H9 (cell line): ENCODE results near the gene KLF18. TPM values are rescaled to one million over a fixed set of nuclear protein-coding genes. Genes with fewer than 3 reads are reported as not detected.

ENCODE experiments used
- DNase-seq: peaks from one replicate; pipeline ENCODE4 v3.0.0-alpha.2; 2017
- H2AFZ ChIP-seq: one replicate; pipeline ENCODE4 v1.6.1; 2013; ENCODE audit warnings: mild to moderate bottlenecking, low read length, control low read depth, moderate library complexity
- H2AK5ac ChIP-seq: 2 replicates; pipeline ENCODE4 v1.6.1; 2013; ENCODE audit warnings: low read length, control low read depth, mixed read lengths; ENCODE audit not compliant: insufficient read length
- H2BK120ac ChIP-seq: one replicate; pipeline ENCODE4 v1.6.1; 2013; ENCODE audit warnings: low read depth, mild to moderate bottlenecking, low read length, control low read depth, inconsistent platforms; ENCODE audit not compliant: poor library complexity, severe bottlenecking
- H2BK12ac ChIP-seq: 2 replicates; pipeline ENCODE4 v1.6.1; 2013; ENCODE audit warnings: low read length, control low read depth, mixed read lengths, low read depth; ENCODE audit not compliant: insufficient read length
- H2BK15ac ChIP-seq: 2 replicates; pipeline ENCODE4 v1.6.1; 2013; ENCODE audit warnings: low read depth, low read length, control low read depth
- H2BK20ac ChIP-seq: one replicate; pipeline ENCODE4 v1.6.1; 2013; ENCODE audit warnings: low read depth, mild to moderate bottlenecking, low read length, control low read depth, inconsistent platforms; ENCODE audit not compliant: poor library complexity, severe bottlenecking
- H2BK5ac ChIP-seq: 2 replicates; pipeline ENCODE4 v1.6.1; 2013; ENCODE audit warnings: low read length, control low read depth, mixed read lengths; ENCODE audit not compliant: insufficient read length
- H3K14ac ChIP-seq: 2 replicates; pipeline ENCODE4 v1.6.1; 2013; ENCODE audit warnings: low read length, control low read depth; ENCODE audit not compliant: insufficient read depth
- H3K18ac ChIP-seq: 2 replicates; pipeline ENCODE4 v1.6.1; 2013; ENCODE audit warnings: low read depth, mild to moderate bottlenecking, mixed read lengths, low read length, control low read depth; ENCODE audit not compliant: insufficient read length
- H3K23ac ChIP-seq: 2 replicates; pipeline ENCODE4 v1.6.1; 2013; ENCODE audit warnings: low read length, control low read depth, mixed read lengths, low read depth; ENCODE audit not compliant: insufficient read length
- H3K23me2 ChIP-seq: 2 replicates; pipeline ENCODE4 v1.6.1; 2013; ENCODE audit warnings: low read depth, mild to moderate bottlenecking, mixed read lengths, low read length, control low read depth; ENCODE audit not compliant: insufficient read length, poor library complexity, severe bottlenecking
- H3K27ac ChIP-seq: 2 replicates; pipeline ENCODE4 v1.5.1; 2013; ENCODE audit warnings: low read length, control low read depth, mixed read lengths, low read depth; ENCODE audit not compliant: insufficient read length
- H3K27me3 ChIP-seq: 2 replicates; pipeline ENCODE4 v1.6.1; 2013; ENCODE audit warnings: low read length, control low read depth, inconsistent platforms; ENCODE audit not compliant: insufficient read depth
- H3K4ac ChIP-seq: 2 replicates; pipeline ENCODE4 v1.6.1; 2013; ENCODE audit warnings: low read depth, mild to moderate bottlenecking, control low read depth, inconsistent platforms, low read length, moderate library complexity
- H3K4me1 ChIP-seq: 2 replicates; pipeline ENCODE4 v1.6.1; 2013; ENCODE audit warnings: low read length, control low read depth, inconsistent platforms; ENCODE audit not compliant: insufficient read depth
- H3K4me2 ChIP-seq: 2 replicates; pipeline ENCODE4 v1.6.1; 2013; ENCODE audit warnings: low read length, control low read depth, mixed read lengths; ENCODE audit not compliant: insufficient read length, insufficient read depth
- H3K56ac ChIP-seq: 2 replicates; pipeline ENCODE4 v1.6.1; 2013; ENCODE audit warnings: low read depth, mild to moderate bottlenecking, mixed read lengths, low read length, control low read depth; ENCODE audit not compliant: insufficient read length
- H3K79me1 ChIP-seq: 2 replicates; pipeline ENCODE4 v1.6.1; 2013; ENCODE audit warnings: low read depth, mild to moderate bottlenecking, moderate library complexity, low read length, control low read depth, inconsistent platforms; ENCODE audit not compliant: insufficient read depth, poor library complexity, severe bottlenecking
- H3K79me2 ChIP-seq: 2 replicates; pipeline ENCODE4 v1.6.1; 2013; ENCODE audit warnings: low read length, control low read depth, inconsistent platforms; ENCODE audit not compliant: insufficient read depth
- H3K9ac ChIP-seq: 2 replicates; pipeline ENCODE4 v1.6.1; 2013; ENCODE audit warnings: low read length, control low read depth, mixed read lengths; ENCODE audit not compliant: insufficient read length; ENCODE audit errors: extremely low read depth
- H3K9me3 ChIP-seq: one replicate; pipeline ENCODE4 v1.6.1; 2013; ENCODE audit warnings: low read depth, low read length, inconsistent platforms; ENCODE audit not compliant: control insufficient read depth
- H3T11ph ChIP-seq: one replicate; pipeline ENCODE4 v1.6.1; 2013; ENCODE audit warnings: mild to moderate bottlenecking, low read length, control low read depth, inconsistent platforms
- H4K20me1 ChIP-seq: one replicate; pipeline ENCODE4 v1.6.1; 2013; ENCODE audit not compliant: control insufficient read depth, insufficient read length, insufficient read depth
- H4K5ac ChIP-seq: 2 replicates; pipeline ENCODE4 v1.6.1; 2013; ENCODE audit warnings: low read depth, mild to moderate bottlenecking, mixed read lengths, low read length, control low read depth; ENCODE audit not compliant: insufficient read length
- H4K8ac ChIP-seq: replicated peaks from 2 replicates; pipeline ENCODE4 v1.6.1; 2013; ENCODE audit warnings: low read length, control low read depth, mixed read lengths, low read depth; ENCODE audit not compliant: insufficient read length
- H4K91ac ChIP-seq: 2 replicates; pipeline ENCODE4 v1.6.1; 2013; ENCODE audit warnings: low read depth, mild to moderate bottlenecking, moderate library complexity, mixed read lengths, low read length, control low read depth; ENCODE audit not compliant: insufficient read length
- H3K27ac Mint-ChIP-seq, 3 experiments: 2 replicates in 2 of 3; 3 replicates in 1 of 3; pipeline ENCODE4 v1.8.0; 2020 to 2021; ENCODE audit warnings: mixed read lengths in 3 of 3, mild to moderate bottlenecking in 1 of 3, moderate library complexity in 1 of 3
- H3K27me3 Mint-ChIP-seq: 2 replicates; pipeline ENCODE4 v1.8.0; 2021; ENCODE audit warnings: low read depth, mild to moderate bottlenecking, moderate library complexity, mixed read lengths
- H3K36me3 Mint-ChIP-seq, 3 experiments: 2 replicates in 2 of 3; 3 replicates in 1 of 3; pipeline ENCODE4 v1.8.0; 2020 to 2021; ENCODE audit warnings: low read depth in 3 of 3, mixed read lengths in 3 of 3; ENCODE audit not compliant: insufficient read depth in 1 of 3
- H3K4me1 Mint-ChIP-seq, 2 experiments: 2 replicates each; pipeline ENCODE4 v1.8.0; 2020; ENCODE audit warnings: mixed read lengths in 2 of 2
- H3K4me3 Mint-ChIP-seq, 2 experiments: 2 replicates in 1 of 2; 3 replicates in 1 of 2; pipeline ENCODE4 v1.8.0; 2020 to 2021; ENCODE audit warnings: mild to moderate bottlenecking in 2 of 2, mixed read lengths in 2 of 2, moderate library complexity in 1 of 2
- H3K9me3 Mint-ChIP-seq, 2 experiments: 2 replicates in 1 of 2; 3 replicates in 1 of 2; pipeline ENCODE4 v1.8.0; 2020; ENCODE audit warnings: mild to moderate bottlenecking in 2 of 2, mixed read lengths in 2 of 2, moderate library complexity in 1 of 2
- CTCF ChIP-seq: fragments of 200-600 bp; sonication (generic); conservative IDR thresholded peaks from 3 replicates; pipeline ENCODE4 v1.8.0; 2021; ENCODE audit warnings: antibody characterized with exemption, mild to moderate bottlenecking
- WGBS: extraction: QIAGEN DNeasy Blood & Tissue Kit; methylation state at CpG from one replicate; pipeline ENCODE4 v1.1.7; 2013; ENCODE audit warnings: missing lambda C conversion rate, low lambda C conversion rate, mixed read lengths; ENCODE audit not compliant: insufficient read length; ENCODE audit errors: extremely low coverage; 5-methylcytosine and 5-hydroxymethylcytosine counted together
- long read RNA-seq: library from polyadenylated mRNA; unstranded; transcript quantifications from one replicate; pipeline ENCODE4 v2.0.0, GENCODE V29; 2020
- total RNA-seq: library from RNA; stranded (reverse); gene quantifications from 2 replicates; pipeline ENCODE4 v1.2.1, GENCODE V29; 2021

The KLF18 gene
- total RNA-seq, result 0.07 and 0.18 TPM in 2 replicates
- long read RNA-seq, result 0 reads

DNA sequence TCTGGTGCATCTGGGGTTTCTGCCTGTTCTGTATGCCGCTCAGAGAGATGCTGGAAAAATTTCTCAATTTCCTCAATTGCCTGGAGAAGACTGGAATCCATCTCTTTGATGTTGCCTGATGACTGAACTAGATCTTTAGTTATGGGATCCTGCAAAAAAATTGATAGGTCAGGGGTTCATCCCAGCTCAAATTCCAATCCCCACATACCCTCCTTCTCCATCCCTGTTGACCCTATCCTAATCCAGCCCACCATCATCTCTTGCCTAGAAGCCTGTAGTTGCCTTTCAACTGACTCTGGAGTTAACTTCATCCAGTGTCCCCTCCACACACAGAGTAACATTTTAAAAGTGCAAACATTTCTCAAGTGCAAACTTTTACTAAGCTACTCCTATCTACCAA, at the start of gene KLF18:
KLF18 (minus strand) TSS at position 101 of the 400 bp plus-strand sequence; CDS start at position 101, 0 bp downstream.
- no peak within 1 kb of the TSS for H3K4ac ChIP-seq
- no peaks in the 10 kb centered on the region for H3K9me3 ChIP-seq
- no peak within 1 kb of the TSS for H2BK5ac ChIP-seq
- H3K27ac ChIP-seq, result no peak within 1 kb of the TSS
- H3T11ph ChIP-seq, result no peak within 1 kb of the TSS
- no peak for TF ChIP-seq CTCF
- no CpG with 5 or more reads among the region's 1 CpG for WGBS
- H2BK20ac ChIP-seq, result no peak within 1 kb of the TSS
- no peak within 1 kb of the TSS for H3K9ac ChIP-seq
- H2BK120ac ChIP-seq, result no peak within 1 kb of the TSS
- no peaks in the 10 kb centered on the region for H3K23me2 ChIP-seq
- H3K23ac ChIP-seq, result no peak within 1 kb of the TSS
- H3K9me3 Mint-ChIP-seq, result peaks cover 14 to 19% of the 10 kb centered on the region in 2 experiments
- no peak within 1 kb of the TSS for H4K8ac ChIP-seq
- H4K5ac ChIP-seq, result no peak within 1 kb of the TSS
- no peaks in the 10 kb centered on the region for H3K27me3 ChIP-seq
- no peak within 1 kb of the TSS for H3K4me2 ChIP-seq
- no peaks in the 10 kb centered on the region for H4K20me1 ChIP-seq
- H3K18ac ChIP-seq, result no peak within 1 kb of the TSS
- peaks cover 0 to 19% (median 4%) of the 10 kb centered on the region in 3 experiments; a peak in 4 of 7 replicates for H3K36me3 Mint-ChIP-seq
- no peak within 1 kb of the TSS for H2AFZ ChIP-seq
- no peak within 1 kb of the TSS for H3K56ac ChIP-seq
- H3K27ac Mint-ChIP-seq, result no peak within 1 kb of the TSS
- peaks cover 7% of the 10 kb centered on the region for H3K27me3 Mint-ChIP-seq
- no peak within 1 kb of the TSS for H2BK12ac ChIP-seq
- no peak within 1 kb of the TSS for H3K4me3 Mint-ChIP-seq
- H4K91ac ChIP-seq, result no peak within 1 kb of the TSS
- no peaks in the 10 kb centered on the region for H3K79me1 ChIP-seq
- no peak for DNase-seq
- H3K79me2 ChIP-seq, result no peaks in the 10 kb centered on the region
- no peaks in the 10 kb centered on the region for H3K4me1 ChIP-seq
- no peaks in the 10 kb centered on the region for H3K4me1 Mint-ChIP-seq
- no peak within 1 kb of the TSS for H2BK15ac ChIP-seq
- no peak within 1 kb of the TSS for H3K14ac ChIP-seq
- no peak within 1 kb of the TSS for H2AK5ac ChIP-seq
